ENCODE results near the gene SLC10A3.

GRCh38 chrX:154478728-154479622 is 11.5 kb downstream of the SLC10A3 start, which contains the start of gene LAGE3:
- TF ChIP-seq CTCF (IDR thresholded peaks at IDR 0.05) (no peak), POLR2AphosphoS5 (IDR thresholded peaks at IDR 0.05) (peak; percentile 73 to 77), POLR2A (IDR thresholded peaks at IDR 0.05; ENCODE audit: low read depth) (peak; percentile 33), EP300 (IDR thresholded peaks at IDR 0.05) (no peak)
